GM19193 (cell line): Measurements from ENCODE around the gene ZC3H12D.

Experiments
- POLR2A ChIP-seq: IDR thresholded peaks from 4 replicates; pipeline ENCODE4 v1.6.1; 2011; ENCODE audit not compliant: insufficient read depth, insufficient read length; ENCODE audit errors: extremely low read depth

ZC3H12D gene

GRCh38 chr6:149436647-149437046 is 48.2 kb downstream of the ZC3H12D start:
- TF ChIP-seq POLR2A = no peak

DNA sequence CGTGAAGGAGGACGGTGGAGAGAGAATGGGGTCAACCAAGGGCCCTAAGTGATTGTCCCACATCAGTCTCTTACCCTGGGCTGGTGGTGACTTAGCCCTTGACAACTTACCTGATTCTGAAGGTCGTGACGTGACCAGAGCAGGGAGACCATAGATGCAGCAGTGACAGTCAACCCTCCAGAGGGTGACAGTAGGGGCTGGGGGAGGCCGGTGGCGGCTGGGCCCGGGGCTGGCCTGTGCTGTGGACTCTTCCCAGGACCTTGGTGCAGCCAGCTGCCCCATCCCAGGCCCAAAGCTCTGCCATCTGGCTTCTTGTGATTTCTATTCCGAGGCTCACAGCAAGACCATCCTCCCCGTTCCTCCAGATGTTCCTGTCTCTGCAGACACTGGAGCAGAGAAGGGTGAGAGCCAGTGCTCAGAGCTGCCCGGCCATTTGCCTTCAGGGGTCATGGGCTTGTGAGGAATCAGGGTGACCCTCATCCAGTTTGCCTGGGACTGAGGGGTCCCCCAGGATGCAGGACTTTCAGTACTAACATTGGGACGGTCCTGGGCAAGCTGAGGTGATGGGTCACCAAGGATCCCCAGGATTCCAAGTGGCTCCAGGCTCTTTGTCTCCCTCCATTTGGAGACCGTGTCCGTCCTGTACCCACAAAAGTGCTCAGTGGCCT is 48.8 kb downstream of the ZC3H12D start:
- no peak for TF ChIP-seq POLR2A

DNA sequence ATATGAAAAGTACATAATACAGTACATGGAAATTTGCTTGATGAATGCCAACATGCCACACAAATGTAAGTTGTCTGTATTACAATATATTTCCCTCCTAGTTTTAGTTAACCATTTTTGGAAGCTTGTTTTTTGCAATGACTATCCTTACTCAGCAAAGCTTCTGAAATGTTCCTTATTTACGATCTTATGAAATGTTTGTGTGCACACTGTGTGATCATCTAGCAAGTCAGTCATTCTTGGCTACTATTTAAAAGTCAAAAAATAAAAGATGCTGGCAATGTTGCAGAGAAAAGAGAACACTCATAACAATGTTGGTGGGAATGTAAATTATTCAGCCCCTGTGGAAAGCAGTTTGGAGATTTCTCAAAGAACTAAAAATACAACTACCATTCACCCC is 50.9 kb downstream of the ZC3H12D start:
- no peak for TF ChIP-seq POLR2A

DNA sequence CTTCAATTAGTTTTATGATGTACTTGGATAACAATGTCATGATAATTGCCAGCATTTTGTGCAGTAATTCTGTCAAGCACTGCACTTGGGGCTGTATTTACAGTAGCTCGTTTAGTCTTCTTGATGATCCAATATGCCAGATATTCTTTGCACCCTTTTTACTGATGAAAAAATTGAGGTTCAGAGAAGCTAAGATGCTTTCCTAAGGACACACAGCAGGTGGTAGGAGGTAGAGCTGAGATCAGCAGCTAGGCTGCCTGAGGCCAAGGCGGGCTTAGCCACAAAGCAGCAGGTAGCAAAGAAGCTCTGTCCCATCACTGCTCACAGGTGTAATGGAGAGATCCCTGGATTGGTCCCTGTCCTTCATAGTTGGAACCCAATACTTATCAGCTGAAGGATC is 51.4 kb downstream of the ZC3H12D start:
- no peak for TF ChIP-seq POLR2A

- TF ChIP-seq POLR2A = no peak
Observed at GRCh38 chr6:149431905-149432775, 52.7 kb downstream of the ZC3H12D start.

DNA sequence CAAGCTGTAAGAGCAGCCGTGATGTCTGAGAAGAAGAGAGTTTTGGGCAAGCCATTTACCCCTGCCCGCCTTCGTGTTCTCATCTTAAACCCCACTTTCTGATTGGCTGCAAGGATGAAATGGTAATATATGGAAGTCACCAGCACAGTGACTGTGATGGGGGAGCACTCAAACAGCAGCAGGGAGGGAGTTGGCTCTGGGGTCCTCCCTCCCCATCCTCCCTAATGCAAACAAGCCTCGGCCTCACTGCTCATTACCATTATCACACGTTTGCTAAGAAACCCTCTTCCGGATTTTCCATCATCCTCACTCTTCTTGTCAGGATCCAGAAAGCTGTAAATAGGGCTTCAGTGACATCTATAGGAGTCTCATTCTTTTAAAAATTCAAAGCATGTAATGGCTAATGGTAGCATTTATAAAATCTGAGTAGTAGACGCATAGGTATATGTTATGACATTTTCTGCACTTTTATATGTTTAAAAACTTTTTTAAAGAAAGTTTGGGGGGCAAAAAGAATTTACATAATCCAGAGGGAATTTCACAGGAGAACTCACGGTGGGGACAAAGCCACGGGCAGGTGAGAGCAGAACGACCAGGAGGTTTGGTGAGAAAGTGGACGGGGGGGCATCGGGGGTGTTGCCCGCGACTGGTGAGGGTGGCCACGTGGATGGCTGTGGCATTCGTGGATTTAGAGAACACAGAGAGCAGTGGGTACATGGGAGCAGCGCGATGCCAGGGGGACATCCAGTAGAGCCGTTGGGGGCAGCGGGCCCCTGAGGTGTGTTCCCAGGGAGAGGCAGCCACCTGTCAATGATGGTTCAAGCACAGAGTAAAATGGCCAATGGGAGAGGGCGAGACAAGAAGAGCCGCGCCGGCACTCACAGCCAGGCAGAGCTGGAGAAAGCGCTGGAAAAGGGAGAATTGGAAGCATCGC is 55.1 kb downstream of the ZC3H12D start:
- TF ChIP-seq POLR2A = no peak

DNA sequence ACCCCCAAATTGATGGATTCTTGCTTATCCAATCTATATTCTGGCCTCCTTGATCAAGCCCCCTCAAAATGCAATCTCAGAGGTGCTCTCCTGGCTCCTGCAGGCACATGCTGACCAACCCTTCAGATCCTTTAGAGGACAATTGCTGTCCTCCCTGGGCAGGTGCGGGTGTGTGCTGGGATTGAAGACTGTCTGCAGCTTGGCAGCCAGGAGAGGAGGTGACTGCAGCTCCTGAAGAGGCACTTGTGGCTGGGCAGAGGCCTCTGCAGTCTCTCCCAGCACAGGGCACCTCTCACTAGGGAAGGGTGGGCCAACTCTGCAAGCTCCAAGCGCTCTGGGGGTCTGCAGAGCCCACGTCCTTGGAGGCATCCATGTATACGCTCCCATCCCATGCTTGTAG is 56.2 kb downstream of the ZC3H12D start:
- TF ChIP-seq POLR2A = no peak

- no peak for TF ChIP-seq POLR2A
Observed at GRCh38 chr6:149425754-149426153, 59.1 kb downstream of the ZC3H12D start.

- no peak for TF ChIP-seq POLR2A
Observed at GRCh38 chr6:149425224-149425623, 59.6 kb downstream of the ZC3H12D start.

- no peak for TF ChIP-seq POLR2A
Observed at GRCh38 chr6:149423964-149424440, 60.8 kb downstream of the ZC3H12D start.

GRCh38 chr6:149422581-149422980 is 62.2 kb downstream of the ZC3H12D start:
- no peak for TF ChIP-seq POLR2A

DNA sequence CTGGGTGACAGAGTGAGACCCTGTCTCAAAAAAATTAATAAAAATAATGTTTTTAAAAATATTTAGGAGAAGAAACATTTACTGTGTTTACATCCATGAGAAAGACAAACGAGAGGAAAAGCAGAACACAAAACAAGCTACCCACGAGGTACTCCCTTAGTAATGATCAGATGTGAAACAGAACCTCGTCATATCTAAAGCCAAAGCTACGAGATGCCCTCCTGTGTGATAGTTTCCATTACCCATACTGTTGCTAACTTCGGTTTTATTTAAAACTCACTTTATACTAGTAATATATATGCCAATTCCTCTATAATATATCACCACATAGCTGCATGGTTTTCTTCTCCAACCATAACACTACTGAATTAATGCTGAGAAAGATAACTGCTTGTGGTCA is 63.7 kb downstream of the ZC3H12D start:
- TF ChIP-seq POLR2A = no peak

DNA sequence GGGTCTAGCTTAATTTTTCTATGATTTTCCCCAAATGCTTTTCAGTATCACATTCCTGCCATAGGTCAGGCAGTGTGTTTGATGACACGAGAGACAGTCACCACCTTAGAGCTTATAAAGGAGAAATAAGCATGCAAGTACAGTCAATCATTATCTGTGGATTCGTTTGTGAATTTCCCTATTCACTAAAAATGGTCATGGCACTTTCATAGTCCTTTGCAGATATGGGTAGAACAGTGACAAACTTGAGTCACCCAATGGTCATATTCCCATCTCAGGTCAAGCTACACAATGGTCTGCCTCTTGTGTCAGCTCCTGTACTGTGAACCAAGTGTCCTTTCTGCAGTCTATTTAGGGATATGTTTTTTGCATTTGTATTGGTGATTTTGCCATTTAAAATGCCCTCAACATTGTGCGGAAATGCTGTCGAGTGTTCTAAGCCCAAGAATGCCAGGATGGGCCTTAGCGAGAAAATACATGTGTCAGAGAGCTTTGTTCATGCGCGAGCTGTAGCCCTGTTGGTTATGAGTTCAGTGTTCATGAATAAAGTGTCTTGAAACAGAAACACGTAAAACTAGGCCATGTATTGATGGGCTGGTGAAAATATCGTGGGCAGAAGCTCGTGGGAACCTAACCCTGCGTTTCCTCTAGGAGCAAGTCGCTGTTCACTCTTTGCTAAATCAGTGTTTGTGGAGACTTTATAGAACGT is 65.0 kb downstream of the ZC3H12D start:
- TF ChIP-seq POLR2A = no peak

DNA sequence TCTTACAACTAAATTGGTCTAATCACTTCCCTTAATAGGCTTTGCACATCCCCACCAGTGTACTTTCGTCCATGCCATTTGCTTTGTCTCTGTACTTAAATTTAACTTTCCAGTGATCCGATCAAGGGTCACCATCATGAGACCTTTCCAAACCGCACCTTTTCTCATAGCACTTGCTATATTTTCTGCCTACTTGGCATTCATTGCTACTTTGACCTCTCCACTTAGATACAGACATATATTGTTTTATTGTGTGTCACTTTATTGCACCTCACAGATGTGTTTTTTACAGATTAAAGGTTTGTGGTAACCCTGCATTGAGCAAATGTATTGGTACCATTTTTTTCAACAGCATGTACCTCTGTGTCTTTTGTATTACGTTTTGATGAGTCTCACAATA is 70.0 kb downstream of the ZC3H12D start:
- no peak for TF ChIP-seq POLR2A
